Neural crest cell (in vitro differentiated cells): ENCODE data around the gene CNGA4. TPM values are rescaled to one million over a fixed set of nuclear protein-coding genes. Genes with fewer than 3 reads are reported as not detected.
"Not testable (repeated sequence)": the region's sequence is repeated elsewhere in the genome, so short reads cannot be mapped to it uniquely, and the experiment has no call there.

Experiments used
- DNase-seq: peaks from one replicate; pipeline ENCODE4 v3.0.0; 2021; ENCODE audit warnings: low read depth, mixed read lengths, low spot score
- H3K27ac Mint-ChIP-seq: one replicate; pipeline ENCODE4 v1.8.0; 2021; ENCODE audit warnings: mild to moderate bottlenecking, mixed read lengths; ENCODE audit not compliant: unreplicated experiment
- H3K27me3 Mint-ChIP-seq: 2 replicates; pipeline ENCODE4 v1.8.0; 2021; ENCODE audit warnings: low read depth, mild to moderate bottlenecking, mixed read lengths
- H3K36me3 Mint-ChIP-seq: 2 replicates; pipeline ENCODE4 v1.8.0; 2021; ENCODE audit warnings: low read depth, mild to moderate bottlenecking, mixed read lengths
- H3K4me1 Mint-ChIP-seq: 2 replicates; pipeline ENCODE4 v1.8.0; 2021; ENCODE audit warnings: mixed read lengths
- H3K4me3 Mint-ChIP-seq: one replicate; pipeline ENCODE4 v1.8.0; 2021; ENCODE audit warnings: mild to moderate bottlenecking, mixed read lengths
- H3K9me3 Mint-ChIP-seq: 2 replicates; pipeline ENCODE4 v1.8.0; 2021; ENCODE audit warnings: mixed read lengths
- CTCF ChIP-seq: fragments of 200-600 bp; sonication (generic); conservative IDR thresholded peaks from 2 replicates; pipeline ENCODE4 v1.5.0; 2021; ENCODE audit warnings: antibody characterized with exemption, mild to moderate bottlenecking
- total RNA-seq: library from RNA; stranded (reverse); gene quantifications from 2 replicates; pipeline ENCODE4 v1.2.1, GENCODE V29; 2021

CNGA4 gene
- total RNA-seq, 1 donor from 2014 or later = 0.16 TPM

DNA sequence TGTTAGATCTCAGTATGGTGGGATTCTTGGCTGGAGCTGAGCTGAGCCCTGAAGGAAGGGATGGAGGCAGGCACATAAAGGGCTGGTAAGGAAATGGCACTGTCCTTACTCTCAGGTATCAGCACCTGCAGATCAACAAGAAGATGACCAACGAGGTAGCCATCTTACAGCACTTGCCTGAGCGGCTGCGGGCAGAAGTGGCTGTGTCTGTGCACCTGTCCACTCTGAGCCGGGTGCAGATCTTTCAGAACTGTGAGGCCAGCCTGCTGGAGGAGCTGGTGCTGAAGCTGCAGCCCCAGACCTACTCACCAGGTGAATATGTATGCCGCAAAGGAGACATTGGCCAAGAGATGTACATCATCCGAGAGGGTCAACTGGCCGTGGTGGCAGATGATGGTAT, 2.4 kb downstream of the CNGA4 start:
- TF ChIP-seq CTCF = no peak
- Mint-ChIP-seq H3K4me1 (no peaks in the 10 kb centered on the region), H3K27ac (no peak overlapping the region)

DNA sequence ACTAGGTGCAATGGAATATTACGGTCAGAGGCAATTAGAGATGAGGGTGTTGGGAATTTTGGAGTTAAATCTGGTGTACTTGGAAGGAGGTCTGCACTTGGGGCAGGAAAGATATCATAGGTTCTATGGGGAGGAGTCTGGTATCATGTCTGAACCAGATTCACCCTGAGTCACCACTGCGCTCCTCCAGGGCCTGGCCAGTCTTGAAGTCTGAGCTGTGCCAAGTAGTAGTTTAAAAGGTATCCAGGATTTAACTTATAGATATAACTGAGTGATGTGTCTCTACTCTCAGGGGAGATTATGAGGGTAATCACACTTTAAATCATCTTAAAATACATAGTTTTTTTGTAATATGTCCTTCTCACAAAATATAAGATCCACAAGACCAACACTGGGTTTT, 6.6 kb downstream of the CNGA4 start:
- H3K4me1 Mint-ChIP-seq = no peaks in the 10 kb centered on the region
- peaks cover 26% of the 10 kb centered on the region for H3K27me3 Mint-ChIP-seq
- H3K4me3 Mint-ChIP-seq = no peak overlapping the region
- no peaks in the 10 kb centered on the region for H3K36me3 Mint-ChIP-seq
- no peak for DNase-seq
- no peaks in the 10 kb centered on the region for H3K9me3 Mint-ChIP-seq
- TF ChIP-seq CTCF = no peak
- no peak overlapping the region for H3K27ac Mint-ChIP-seq

More for the DNA sequence above, 2.4 kb downstream of the CNGA4 start:
- H3K36me3 Mint-ChIP-seq = no peaks in the 10 kb centered on the region
- no peak overlapping the region for H3K4me3 Mint-ChIP-seq
- peaks cover 22% of the 10 kb centered on the region for H3K27me3 Mint-ChIP-seq
- DNase-seq = no peak
- no peaks in the 10 kb centered on the region for H3K9me3 Mint-ChIP-seq

GRCh38 chr11:6248248-6248647, 9.4 kb downstream of the CNGA4 start:
- H3K4me3 Mint-ChIP-seq = no peak overlapping the region
- DNase-seq = no peak
- H3K27me3 Mint-ChIP-seq = peaks cover 20% of the 10 kb centered on the region
- H3K4me1 Mint-ChIP-seq = no peaks in the 10 kb centered on the region
- H3K27ac Mint-ChIP-seq = no peak overlapping the region
- no peaks in the 10 kb centered on the region for H3K36me3 Mint-ChIP-seq
- TF ChIP-seq CTCF = no peak
- peaks cover 2% of the 10 kb centered on the region for H3K9me3 Mint-ChIP-seq

- DNase-seq, H3K4me1 Mint-ChIP-seq, H3K27ac Mint-ChIP-seq, H3K4me3 Mint-ChIP-seq, H3K9me3 Mint-ChIP-seq, H3K36me3 Mint-ChIP-seq: not testable (repeated sequence)
- H3K27me3 Mint-ChIP-seq = peaks cover 14% of the 10 kb centered on the region
These were observed 10.0 kb downstream of the CNGA4 start for GRCh38 chr11:6248897-6249296.

GRCh38 chr11:6249770-6250555, 11.1 kb downstream of the CNGA4 start:
- H3K4me3 Mint-ChIP-seq = no peak overlapping the region
- peaks cover 12% of the 10 kb centered on the region for H3K27me3 Mint-ChIP-seq
- H3K36me3 Mint-ChIP-seq = no peaks in the 10 kb centered on the region
- H3K4me1 Mint-ChIP-seq = no peaks in the 10 kb centered on the region
- DNase-seq = no peak
- no peak overlapping the region for H3K27ac Mint-ChIP-seq
- peaks cover 2% of the 10 kb centered on the region for H3K9me3 Mint-ChIP-seq
- no peak for TF ChIP-seq CTCF

DNA sequence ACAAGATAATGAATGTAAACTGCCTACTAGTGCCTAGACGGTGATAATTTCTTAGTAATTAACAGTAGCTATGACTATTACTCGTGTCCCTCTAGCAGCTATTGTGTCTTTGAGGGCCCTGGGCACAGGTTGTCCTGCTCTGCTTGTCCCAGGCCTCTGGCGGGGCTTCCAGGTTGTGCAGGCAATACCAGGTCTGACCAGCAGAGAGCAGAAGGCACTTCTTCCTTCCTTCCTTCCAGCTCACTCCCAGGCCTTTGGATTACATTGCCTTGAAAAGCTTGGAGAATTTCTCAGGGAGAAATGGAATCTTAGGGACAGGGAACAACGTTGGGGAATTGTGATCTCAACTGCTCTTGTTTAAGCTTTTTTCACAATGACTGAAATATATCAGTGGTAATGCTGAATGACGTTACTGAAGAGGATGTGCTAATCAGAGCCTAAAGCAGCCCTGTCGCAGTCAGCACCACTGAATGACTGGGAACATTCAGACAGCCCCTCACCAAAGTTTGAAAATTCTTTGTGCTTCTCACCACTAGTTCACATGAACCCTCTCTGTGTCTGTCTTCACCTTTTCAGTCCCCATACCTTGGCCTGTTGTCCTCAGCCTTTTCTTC, 12.3 kb downstream of the CNGA4 start:
- Mint-ChIP-seq H3K4me1 (no peaks in the 10 kb centered on the region), H3K27ac (no peak overlapping the region), H3K36me3 (no peaks in the 10 kb centered on the region), H3K9me3 (peaks cover 2% of the 10 kb centered on the region), H3K4me3 (no peak overlapping the region), H3K27me3 (peaks cover 8% of the 10 kb centered on the region)
- TF ChIP-seq CTCF = peak; percentile 90
- DNase-seq = peak; percentile 78
